HepG2 (cell line): ENCODE data around the gene CNKSR3. TPM values are rescaled to one million over a fixed set of nuclear protein-coding genes. Genes with fewer than 3 reads are reported as not detected.

ENCODE experiments used
- CERS6 ChIP-seq: sonication (generic); formaldehyde crosslinking; IDR thresholded peaks from 2 replicates; pipeline ENCODE4 v1.5.0; 2020; ENCODE audit warnings: missing genetic modification reagents
- DNMT1 ChIP-seq: sonication (generic); formaldehyde crosslinking; IDR thresholded peaks from 2 replicates; pipeline ENCODE4 v1.5.1; 2020; ENCODE audit warnings: mild to moderate bottlenecking, missing genetic modification reagents
- HHEX ChIP-seq: IDR thresholded peaks from 2 replicates; pipeline ENCODE4 v1.6.1; 2016; ENCODE audit warnings: control low read depth
- KMT2A ChIP-seq: sonication (generic); formaldehyde crosslinking; IDR thresholded peaks from 2 replicates; pipeline ENCODE4 v1.4.0; 2020; ENCODE audit warnings: missing genetic modification reagents
- MEF2D ChIP-seq: sonication (generic); formaldehyde crosslinking; IDR thresholded peaks from 2 replicates; pipeline ENCODE4 v1.5.1; 2020; ENCODE audit warnings: mild to moderate bottlenecking, missing genetic modification reagents
- MIER2 ChIP-seq: IDR thresholded peaks from 2 replicates; pipeline ENCODE4 v1.6.1; 2016; ENCODE audit warnings: missing biosample characterization, missing genetic modification reagents
- MTF1 ChIP-seq: sonication (generic); formaldehyde crosslinking; IDR thresholded peaks from 2 replicates; pipeline ENCODE4 v1.5.0; 2020; ENCODE audit warnings: missing genetic modification reagents
- MTF2 ChIP-seq: sonication (generic); formaldehyde crosslinking; IDR thresholded peaks from 2 replicates; pipeline ENCODE4 v1.5.0; 2020; ENCODE audit warnings: missing genetic modification reagents, borderline replicate concordance
- NCOA1 ChIP-seq: sonication (generic); formaldehyde crosslinking; IDR thresholded peaks from 2 replicates; pipeline ENCODE4 v1.9.0; 2021; ENCODE audit warnings: missing genetic modification reagents
- PREB ChIP-seq: sonication (generic); formaldehyde crosslinking; IDR thresholded peaks from 2 replicates; pipeline ENCODE4 v1.4.0; 2020; ENCODE audit warnings: missing genetic modification reagents
- SP2 ChIP-seq: sonication (generic); formaldehyde crosslinking; IDR thresholded peaks from 2 replicates; pipeline ENCODE4 v1.5.1; 2020; ENCODE audit warnings: mild to moderate bottlenecking, missing genetic modification reagents
- SSRP1 ChIP-seq: IDR thresholded peaks from 2 replicates; pipeline ENCODE4 v1.6.1; 2016; ENCODE audit warnings: control low read depth
- TAF1 ChIP-seq: sonication (generic); formaldehyde crosslinking; IDR thresholded peaks from 2 replicates; pipeline ENCODE4 v1.4.0; 2020; ENCODE audit warnings: missing genetic modification reagents
- TAF15 ChIP-seq: fragments of 200-400 bp; formaldehyde crosslinking; IDR thresholded peaks from one replicate; pipeline ENCODE4 v1.6.1; 2018; ENCODE audit warnings: mild to moderate bottlenecking, low read depth, low read length; ENCODE audit not compliant: poor library complexity, severe bottlenecking
- TBP ChIP-seq: sonication (generic); formaldehyde crosslinking; IDR thresholded peaks from 2 replicates; pipeline ENCODE4 v1.5.0; 2020; ENCODE audit warnings: missing genetic modification reagents
- TIGD3 ChIP-seq: sonication (generic); formaldehyde crosslinking; IDR thresholded peaks from 2 replicates; pipeline ENCODE4 v1.5.1; 2020; ENCODE audit warnings: mild to moderate bottlenecking, missing genetic modification reagents, borderline replicate concordance
- UBTF ChIP-seq: sonication (generic); formaldehyde crosslinking; IDR thresholded peaks from 2 replicates; pipeline ENCODE4 v1.4.0; 2020; ENCODE audit warnings: mild to moderate bottlenecking, missing genetic modification reagents
- XBP1 ChIP-seq: sonication (generic); formaldehyde crosslinking; IDR thresholded peaks from 2 replicates; pipeline ENCODE4 v1.5.0; 2020; ENCODE audit warnings: missing genetic modification reagents
- ZBTB7B ChIP-seq: sonication (generic); formaldehyde crosslinking; IDR thresholded peaks from 2 replicates; pipeline ENCODE4 v1.4.0; 2020; ENCODE audit warnings: missing genetic modification reagents
- ZFP37 ChIP-seq: sonication (generic); formaldehyde crosslinking; IDR thresholded peaks from 2 replicates; pipeline ENCODE4 v1.4.0; 2020; ENCODE audit warnings: missing genetic modification reagents, borderline replicate concordance
- ZNF10 ChIP-seq: sonication (generic); formaldehyde crosslinking; IDR thresholded peaks from 2 replicates; pipeline ENCODE4 v1.4.0; 2020; ENCODE audit warnings: mild to moderate bottlenecking, low read depth, missing genetic modification reagents, borderline replicate concordance
- ZNF549 ChIP-seq: sonication (generic); formaldehyde crosslinking; IDR thresholded peaks from 2 replicates; pipeline ENCODE4 v1.5.0; 2020; ENCODE audit warnings: missing genetic modification reagents
- ZNF570 ChIP-seq: sonication (generic); formaldehyde crosslinking; IDR thresholded peaks from 2 replicates; pipeline ENCODE4 v1.4.0; 2020; ENCODE audit warnings: mild to moderate bottlenecking, missing genetic modification reagents, borderline replicate concordance
- ZNF577 ChIP-seq: sonication (generic); formaldehyde crosslinking; IDR thresholded peaks from 2 replicates; pipeline ENCODE4 v1.4.0; 2020; ENCODE audit warnings: mild to moderate bottlenecking, low read depth, missing genetic modification reagents, borderline replicate concordance
- ZNF749 ChIP-seq: sonication (generic); formaldehyde crosslinking; IDR thresholded peaks from 2 replicates; pipeline ENCODE4 v1.8.0; 2022; ENCODE audit warnings: mild to moderate bottlenecking, missing genetic modification reagents, moderate library complexity, borderline replicate concordance
- polyA plus RNA-seq, 8 experiments: library from polyadenylated mRNA; depleted of rRNA in 3 of 8; stranded (reverse) in 7 of 8; unstranded in 1 of 8; fragments of >200 nt; fragmentation: Illumina TruSeq in 4 of 8; extraction: Trizol in 4 of 8; gene quantifications; 2 replicates each; pipeline versions ENCODE4 v1.2.1 to v1.2.3, GENCODE V29; 2011 to 2016; ENCODE audit warnings: low read depth in 4 of 8, missing spikeins in 1 of 8, mixed read lengths in 1 of 8; ENCODE audit not compliant: insufficient read depth in 1 of 8
- total RNA-seq, 5 experiments: library from RNA; depleted of rRNA; stranded (reverse); fragments of >200 nt; fragmentation: Illumina TruSeq; extraction: Trizol; gene quantifications; 2 replicates each; pipeline ENCODE4 v1.2.3, GENCODE V29; 2016; ENCODE audit warnings: low read depth in 1 of 5

Gene CNKSR3
- total and polyA plus RNA-seq, 2 of the 13 experiments (the other 11 are each of a cell fraction or from before 2014, with no cell fraction given), result 9.2 to 38.6 TPM

GRCh38 chr6:154510144-154510905, at the start of gene CNKSR3 (continued):
- TF ChIP-seq CERS6 (CRISPR knock-in tag) (no peak), TBP (CRISPR knock-in tag) (no peak; the same call in 1 of the 2 replicates), SP2 (CRISPR knock-in tag) (peak; percentile 4), SSRP1 (CRISPR knock-in tag) (no peak), ZNF570 (CRISPR knock-in tag) (no peak), MIER2 (CRISPR knock-in tag) (peak; percentile 52; the same call in 1 of the 2 replicates), MTF2 (CRISPR knock-in tag) (peak; percentile 96; the same call in 1 of the 2 replicates), HHEX (CRISPR knock-in tag) (no peak), PREB (CRISPR knock-in tag) (no peak), ZNF577 (no peak), ZNF10 (CRISPR knock-in tag) (no peak), ZFP37 (no peak), UBTF (CRISPR knock-in tag) (peak; percentile 98), TIGD3 (CRISPR knock-in tag) (no peak; the same call in none of the 2 replicates), ZBTB7B (CRISPR knock-in tag) (peak; percentile 84), ZNF549 (CRISPR knock-in tag) (peak; percentile 90), MTF1 (CRISPR knock-in tag) (peak; percentile 88; the same call in 1 of the 2 replicates), TAF15 (no peak), ZNF749 (0 out of 2 replicates have a peak, but pooled peaks have one; percentile 65), DNMT1 (CRISPR knock-in tag) (peak; percentile 64), KMT2A (CRISPR knock-in tag) (peak; percentile 82), MEF2D (no peak), TAF1 (CRISPR knock-in tag) (peak; percentile 97), NCOA1 (CRISPR knock-in tag) (peak; percentile 85), XBP1 (CRISPR knock-in tag) (no peak)
